Right kidney (tissue), 1 donor: ENCODE measurements around the gene QSOX2.

ENCODE experiments used
- DNase-seq: peaks from one replicate; pipeline ENCODE4 v3.0.0-alpha.2; 2016

QSOX2 gene

DNA sequence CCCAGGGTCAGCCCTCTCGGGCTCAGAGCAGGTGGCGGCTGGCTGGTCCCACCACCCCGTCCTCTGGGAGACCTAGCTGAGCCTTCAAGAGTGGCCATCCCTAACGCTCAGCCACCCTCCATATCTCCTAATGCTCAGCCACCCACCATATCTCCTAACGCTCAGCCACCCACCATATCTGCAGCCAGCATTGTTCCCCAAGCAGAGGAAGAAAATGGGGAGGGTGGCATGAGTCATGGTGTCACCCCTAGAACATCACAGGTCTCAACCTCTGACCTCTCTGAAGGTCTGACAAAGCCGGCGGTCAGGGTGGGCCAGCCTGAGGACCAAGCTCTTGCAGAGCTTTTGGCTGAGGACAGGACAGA lies 55.4 kb downstream of the QSOX2 start:
- no peak for DNase-seq

DNA sequence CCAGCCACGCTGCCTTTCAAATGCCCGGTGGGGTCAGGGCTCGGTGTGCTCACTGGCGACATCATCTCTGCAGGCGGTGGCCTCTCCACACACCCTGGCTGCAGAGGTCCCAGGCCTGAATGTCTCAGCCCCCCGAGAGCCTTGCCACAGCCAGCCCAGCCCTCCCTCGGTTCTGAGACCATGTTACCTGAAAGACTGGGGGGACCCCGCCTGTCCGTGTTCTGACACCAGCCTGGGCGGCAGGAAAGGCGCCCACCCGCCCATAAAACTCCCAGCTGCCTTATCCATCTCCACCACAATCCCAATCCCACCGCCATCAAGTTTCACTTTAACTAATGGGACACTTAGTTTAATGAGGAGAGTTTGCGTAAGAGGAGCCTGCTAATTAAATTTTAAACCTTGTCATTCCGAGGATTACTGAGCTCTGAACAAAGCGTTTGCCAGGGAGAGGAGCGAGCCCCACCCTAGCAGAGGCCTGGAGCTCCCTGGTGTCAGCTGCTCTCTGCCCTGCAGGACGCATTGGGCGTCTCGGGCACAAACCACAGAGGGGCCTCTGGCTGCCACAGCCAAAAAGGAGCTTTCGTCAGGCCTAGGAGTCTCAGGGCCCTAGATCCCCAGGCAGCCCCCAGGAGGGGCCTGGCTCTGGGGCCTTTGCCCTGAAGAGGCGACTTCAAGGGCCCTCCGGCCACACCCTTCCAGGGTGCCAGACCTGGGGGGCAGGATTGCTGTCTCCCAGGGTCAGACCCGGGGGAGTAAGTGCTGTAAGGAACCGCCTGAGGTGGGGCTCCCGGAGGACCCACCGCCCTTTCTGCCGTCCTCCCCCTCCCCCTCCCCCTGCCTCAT lies 56.0 kb downstream of the QSOX2 start:
- DNase-seq, result no peak

DNA sequence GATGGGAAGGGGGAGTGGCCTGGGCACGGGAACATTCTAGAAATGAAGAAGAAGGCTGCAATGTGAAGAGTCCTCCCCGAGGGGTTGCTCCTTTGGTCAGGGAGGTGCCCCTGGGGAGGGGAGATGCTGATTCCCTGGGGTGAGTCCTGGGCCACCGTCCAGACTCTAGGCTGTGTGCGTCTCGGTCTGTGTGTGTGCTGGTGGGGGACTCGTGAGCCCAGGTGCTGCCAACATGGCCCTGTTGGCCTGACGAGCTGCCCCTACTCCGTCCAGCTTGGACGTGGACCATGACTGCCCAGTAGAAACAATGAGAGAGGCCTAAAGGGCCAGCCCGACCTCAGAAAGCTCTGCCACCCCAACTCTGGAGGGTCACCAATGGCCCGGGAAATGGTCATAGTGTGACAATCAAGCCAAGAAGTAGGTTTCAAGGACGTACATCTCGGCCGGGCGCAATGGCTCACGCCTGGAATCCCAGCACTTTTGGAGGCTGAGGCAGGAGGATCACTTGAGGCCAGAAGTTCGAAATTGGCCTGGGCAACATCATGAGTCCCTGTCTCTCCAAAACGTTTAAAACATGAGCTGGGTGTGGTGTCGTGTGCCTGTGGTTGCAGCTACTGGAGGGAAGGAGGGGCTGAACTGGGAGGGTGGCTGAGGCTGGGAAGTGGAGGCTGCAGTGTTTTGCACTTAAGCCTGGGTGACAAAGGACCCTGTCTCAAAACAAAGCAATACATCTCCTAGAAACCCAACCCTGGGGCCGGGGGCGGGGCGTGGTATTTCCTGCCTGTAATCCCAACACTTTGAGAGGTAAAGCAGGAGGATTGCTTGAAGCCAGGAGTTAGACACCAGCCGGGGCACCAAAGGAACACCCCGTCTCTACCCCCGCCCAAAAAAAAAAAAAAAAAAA lies 57.7 kb downstream of the QSOX2 start:
- no peak for DNase-seq

DNA sequence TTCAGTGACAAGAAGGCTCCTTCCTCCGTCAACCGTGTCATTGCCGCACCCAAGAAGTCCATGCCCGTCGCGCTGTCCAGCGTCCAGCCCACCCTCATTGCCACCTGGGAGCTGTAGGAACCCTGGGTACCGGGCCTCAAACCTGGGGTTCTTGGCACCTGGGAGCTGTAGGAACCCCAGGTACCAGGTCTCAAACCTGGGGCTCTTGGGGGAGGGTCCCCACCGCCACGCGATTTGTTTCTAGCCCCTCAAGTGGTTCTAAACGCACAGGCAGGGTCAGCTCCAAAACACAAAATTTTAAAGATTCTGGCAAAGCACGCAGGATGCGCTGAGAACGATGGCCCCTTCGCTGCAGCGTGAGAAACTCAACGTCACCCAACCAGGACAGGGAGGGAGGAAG lies 58.4 kb downstream of the QSOX2 start:
- DNase-seq, result no peak

DNA sequence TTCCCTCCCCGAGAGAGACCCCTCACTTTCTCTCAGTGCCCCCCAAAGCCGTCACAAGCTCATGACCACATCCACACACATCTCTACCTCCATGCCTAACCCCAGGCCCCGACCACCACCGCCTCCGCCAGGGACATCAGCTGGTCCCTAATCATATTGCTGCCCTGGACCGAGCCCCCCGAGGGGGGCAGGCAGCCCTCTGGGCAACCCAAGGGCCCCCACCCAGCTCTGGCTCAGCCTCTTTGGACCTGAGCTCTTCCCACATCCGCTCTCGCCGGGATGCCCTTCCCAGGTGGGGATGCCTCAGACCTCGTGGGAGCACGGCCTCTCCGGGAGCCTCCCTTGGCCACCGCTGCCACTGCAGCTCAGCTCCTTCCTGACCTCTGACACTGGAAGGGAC lies 59.2 kb downstream of the QSOX2 start:
- no peak for DNase-seq

DNA sequence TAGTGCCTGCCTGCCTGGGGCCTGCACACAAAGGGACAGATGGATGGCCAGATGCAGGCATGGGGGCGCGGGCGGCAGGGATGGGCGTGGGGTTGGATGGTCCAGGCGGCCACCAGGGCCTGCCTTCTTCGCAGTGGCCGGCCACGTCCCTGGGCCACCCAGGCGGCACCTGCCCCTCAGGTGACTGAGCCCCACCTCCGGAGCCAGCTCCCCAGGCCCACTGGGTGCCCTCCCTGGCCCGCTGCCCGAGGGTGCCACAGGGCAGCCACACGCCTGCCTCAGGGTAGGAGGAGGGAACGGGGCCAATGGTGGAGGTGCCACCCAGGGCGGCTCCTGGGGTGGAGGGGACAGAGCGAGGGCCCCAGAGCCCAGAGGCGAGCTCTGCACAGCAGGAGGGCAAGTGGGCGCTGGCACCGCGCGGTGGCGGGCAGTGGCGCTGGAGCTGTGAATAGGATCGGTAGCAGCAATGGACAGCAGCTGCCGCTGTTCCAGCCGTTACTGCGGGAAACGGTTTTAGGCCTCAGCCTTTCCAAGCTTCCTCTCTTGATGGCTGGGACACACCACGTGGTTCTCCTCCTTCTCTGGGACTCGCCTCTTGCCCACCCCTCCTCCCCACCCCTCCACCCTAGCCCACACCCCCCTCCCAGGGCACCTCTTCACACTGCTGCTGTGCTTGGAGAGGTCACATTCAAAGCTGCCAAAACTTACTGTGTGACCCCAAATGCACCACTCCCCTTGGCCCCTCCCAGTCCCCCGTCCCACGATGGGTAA lies 59.8 kb downstream of the QSOX2 start:
- no peak for DNase-seq

DNA sequence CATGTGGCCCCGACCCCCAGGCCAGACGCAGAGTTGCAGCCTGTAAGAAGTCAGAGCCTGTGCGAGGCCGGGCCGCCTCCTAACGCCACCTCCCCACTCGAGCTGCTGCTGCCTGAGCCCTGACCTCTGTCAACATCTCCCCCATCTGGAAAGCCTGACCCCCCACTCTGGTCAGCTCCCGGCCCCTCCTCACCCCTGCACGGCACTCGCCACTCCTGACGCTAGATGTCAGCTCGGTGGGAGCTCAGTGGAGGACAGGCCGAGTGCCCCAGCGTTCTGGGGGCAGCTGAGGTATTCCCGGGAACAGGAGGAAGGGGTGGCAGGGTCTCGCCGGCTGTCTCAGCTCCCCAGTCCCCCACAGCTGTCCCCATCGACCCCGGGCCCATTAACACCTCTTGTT lies 60.5 kb downstream of the QSOX2 start:
- no peak for DNase-seq

DNA sequence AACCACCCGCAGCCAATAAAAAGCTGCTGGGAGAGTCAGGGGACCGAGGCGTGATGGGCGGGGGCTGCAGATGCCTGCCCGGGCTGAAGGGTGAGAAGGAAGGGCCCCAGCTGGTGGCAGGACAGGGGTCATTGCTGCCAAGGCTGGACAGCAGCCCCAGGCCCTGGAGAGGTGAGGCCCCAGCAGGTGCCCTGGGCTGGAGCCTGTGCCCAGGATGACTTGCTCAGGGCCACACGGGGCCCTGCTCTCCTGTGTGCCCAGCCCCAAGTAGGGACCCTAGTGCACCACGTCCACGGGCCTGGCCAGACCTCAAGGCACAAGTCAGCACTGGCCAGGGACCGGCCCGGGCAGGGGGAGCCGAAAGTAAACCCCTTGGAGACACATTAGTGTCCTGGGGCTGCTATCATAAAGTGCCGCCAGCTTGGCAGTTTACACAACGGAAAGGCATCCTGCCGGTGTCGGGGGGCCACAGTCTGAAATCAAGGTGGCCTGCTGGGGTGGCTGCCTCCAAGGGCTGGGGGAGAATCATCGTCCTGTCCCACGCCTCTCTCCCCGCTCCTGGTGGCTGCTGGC lies 62.7 kb downstream of the QSOX2 start:
- no peak for DNase-seq

DNA sequence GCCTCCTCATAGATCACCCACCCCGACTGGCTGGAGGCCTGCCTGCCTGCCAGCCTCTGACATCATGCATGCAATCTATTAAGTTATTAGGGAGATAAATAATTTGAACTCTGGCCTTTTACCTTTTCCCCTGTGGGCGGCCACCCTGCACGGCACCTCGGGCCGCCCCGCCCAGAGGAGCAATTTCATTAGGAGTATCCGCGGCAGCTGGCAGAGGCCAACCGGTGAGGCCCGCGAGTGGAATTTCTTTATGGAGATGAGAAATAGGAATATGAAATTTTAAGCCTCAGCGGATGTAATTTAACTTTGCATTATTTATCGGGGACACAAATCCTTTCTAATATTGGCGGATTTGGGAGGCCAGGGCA lies 63.2 kb downstream of the QSOX2 start:
- DNase-seq, result no peak

DNA sequence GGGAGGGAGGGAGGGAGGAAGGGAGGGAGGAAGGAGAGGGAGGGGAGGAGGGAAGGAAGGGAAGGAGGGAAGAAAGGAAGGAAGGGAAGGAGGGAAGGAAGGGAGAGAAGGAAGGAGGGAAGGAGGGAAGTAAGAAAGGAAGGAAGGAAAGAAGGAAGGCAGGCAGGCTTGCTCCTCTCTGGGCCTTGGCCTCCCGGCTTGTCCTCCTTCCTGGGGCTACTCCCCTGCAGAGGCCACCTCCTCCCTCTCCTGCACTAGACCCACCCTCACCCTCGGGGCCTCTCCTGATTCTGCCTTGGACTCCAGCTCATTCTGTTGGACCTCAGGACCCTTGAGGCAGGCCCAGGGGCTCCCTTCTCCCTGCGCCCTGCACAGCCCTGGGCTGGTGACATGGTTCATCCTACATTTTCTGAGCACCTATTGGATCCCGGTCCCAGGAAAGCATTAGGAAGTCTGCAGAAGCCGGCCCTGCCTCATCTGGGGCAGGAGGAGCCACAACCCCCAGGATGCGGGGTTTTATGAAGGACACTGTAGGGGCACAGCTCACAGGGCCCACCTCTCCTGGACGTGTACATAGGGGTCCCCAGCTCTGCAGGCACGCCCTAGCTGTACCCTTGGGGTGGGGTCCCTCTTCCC lies 63.7 kb downstream of the QSOX2 start:
- DNase-seq, result no peak

DNA sequence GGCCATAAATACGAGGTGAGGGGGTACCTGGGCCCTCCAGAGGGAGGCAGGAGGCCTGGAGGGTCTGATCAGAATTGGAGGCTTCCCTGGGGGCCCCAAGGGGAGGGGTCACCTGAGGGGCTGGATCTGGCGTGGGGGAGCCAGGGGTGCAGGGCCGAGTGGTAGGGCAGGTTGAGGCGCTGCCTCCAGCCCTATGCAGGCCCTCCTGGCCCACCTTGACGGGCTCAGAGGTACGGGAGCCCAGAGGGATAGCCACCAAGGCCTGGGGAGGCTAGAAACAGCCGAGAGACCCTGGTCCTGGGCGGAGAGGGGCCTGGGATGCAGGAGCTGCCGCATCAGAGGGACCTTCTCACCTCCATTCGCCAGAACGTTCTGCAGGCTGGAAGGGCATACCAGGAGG lies 65.0 kb downstream of the QSOX2 start:
- no peak for DNase-seq

DNA sequence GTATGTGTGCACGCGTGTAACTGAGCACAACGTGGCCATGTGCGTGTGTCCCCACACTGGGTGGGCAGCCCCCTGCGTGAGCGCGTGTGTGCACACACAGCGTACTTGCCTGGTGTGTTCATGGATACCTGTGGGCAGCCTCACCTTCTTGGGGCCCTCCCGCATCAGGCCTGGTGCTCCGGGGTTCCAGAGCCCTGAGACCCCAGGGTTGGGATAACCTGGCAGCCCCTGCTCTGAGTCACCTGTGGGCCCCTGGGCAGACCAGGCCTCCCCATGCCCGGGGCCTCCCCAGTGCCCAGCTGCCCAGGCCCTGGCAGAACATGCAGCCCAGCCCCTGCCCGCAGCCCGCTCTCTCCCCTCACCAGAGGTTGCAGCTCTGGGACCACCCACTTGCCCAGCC lies 65.9 kb downstream of the QSOX2 start:
- no peak for DNase-seq

DNA sequence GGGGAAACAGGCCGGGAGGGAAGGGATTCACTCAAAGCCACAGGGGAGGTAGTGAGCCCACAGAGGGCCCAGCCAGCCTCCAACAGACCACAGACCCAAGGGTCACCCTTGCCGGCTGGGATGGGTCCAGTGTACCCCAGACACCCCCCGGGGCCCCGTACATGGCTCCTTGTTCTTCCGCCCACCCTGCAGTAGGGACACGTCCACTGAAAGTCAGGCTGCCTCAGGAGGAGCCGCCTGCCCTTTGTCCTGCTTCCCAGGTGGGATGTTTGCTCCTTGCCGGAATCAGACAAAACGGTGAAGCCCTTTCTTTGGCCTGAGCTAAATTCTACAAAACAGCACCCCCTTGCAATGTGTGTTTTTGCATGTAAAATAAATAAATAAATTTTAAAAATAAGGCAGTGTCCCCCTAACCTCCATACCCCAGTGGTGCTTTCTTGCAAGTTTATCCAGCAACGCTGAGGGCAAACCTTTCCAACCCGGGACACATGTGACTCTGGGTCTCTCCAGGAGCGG lies 66.5 kb downstream of the QSOX2 start:
- no peak for DNase-seq

DNA sequence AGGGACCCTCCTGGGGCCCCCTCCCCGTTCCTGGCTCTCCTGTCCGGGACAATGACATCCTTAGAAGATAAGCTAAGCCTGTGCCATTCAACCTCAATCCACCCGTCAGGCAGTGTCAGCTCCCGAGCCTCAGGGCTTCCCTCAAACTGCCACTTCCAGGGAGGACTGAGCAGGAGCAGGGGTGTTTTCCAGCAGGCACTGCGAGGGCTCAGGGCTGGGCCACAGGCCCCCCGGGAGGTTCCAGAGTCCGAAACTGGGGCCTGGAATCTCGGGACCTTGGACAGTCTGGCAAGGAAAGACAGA lies 66.9 kb downstream of the QSOX2 start:
- no peak for DNase-seq

DNA sequence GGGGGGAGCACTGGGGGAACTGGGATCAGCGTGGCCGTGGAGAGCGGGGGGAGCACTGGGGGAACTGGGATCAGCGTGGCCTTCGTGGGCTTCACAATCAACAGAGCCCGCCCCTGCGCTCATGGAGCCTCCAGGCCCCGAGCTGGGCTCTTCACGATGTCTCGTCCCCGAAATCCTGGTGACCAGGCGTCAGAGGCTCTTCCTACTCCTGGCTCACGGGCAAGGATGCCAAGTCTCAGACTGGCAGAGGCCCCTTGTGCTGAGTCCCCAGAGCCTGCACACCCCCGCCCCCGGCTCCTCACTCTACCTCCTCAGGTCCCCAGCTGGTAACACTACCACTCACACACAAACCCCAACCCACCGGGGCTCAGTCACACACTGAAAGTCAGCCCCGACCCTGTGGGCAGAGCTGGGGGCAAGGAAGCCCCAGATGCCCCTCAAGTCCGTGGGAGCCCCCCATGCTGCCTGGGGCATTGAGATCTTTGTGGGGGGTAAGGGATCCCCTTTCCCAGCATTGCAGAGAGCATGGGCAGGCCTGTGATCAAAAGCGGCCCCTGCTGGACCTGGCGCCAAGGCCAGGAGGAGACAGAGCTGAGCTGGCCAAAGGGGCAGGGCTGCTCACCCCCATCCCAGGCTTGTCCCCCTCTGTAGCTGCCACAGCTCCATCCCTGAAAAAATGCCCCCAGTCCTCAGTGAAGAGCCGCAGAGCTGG lies 67.4 kb downstream of the QSOX2 start:
- no peak for DNase-seq

DNA sequence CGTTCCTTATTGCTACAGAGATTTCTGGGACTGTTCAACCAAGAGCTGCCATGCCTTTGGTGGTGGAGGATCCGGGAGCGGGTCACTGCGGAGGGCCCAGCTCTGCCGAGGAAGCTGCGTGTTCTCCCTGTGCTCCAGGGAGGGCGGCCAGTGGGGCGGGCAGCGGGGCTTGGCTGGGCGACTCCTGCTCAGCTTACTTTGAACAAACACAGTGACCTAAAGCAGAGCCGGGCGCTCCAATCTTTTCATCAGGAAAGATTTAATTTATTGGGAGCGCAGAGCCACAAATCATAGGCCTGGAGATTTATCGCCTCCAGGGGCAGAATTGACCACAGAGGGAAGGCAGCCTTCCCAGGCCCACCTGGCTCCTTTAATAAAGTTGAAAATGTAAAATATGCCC lies 68.4 kb downstream of the QSOX2 start:
- no peak for DNase-seq

DNA sequence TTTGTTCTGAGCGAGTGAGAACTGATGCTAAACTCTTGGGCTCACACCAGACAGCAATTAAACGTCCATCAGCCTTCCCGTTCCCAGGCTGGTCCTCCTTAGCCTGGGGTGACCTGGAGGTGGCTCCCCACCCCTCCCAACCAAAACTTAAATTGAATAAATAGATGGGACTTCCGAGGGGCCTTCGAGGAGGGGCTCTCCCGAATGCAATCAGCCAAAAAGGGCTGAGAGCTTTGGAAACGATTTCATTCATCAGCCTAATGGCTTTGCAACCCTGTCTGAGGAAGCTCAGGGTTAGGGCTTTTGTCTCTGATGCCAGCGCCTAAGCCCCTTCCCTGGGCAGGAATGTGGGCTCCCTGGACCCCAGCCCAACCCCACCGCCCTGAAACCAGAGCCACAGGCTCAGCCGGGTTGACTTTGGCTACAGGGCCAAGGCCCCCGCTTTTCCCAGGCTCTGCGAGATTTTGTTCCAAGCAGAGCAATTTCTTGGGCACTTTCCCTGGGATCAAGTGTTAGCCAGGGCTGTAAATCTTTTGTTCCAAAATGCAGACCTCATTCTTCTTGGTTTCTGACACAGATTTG lies 69.9 kb downstream of the QSOX2 start:
- no peak for DNase-seq

DNA sequence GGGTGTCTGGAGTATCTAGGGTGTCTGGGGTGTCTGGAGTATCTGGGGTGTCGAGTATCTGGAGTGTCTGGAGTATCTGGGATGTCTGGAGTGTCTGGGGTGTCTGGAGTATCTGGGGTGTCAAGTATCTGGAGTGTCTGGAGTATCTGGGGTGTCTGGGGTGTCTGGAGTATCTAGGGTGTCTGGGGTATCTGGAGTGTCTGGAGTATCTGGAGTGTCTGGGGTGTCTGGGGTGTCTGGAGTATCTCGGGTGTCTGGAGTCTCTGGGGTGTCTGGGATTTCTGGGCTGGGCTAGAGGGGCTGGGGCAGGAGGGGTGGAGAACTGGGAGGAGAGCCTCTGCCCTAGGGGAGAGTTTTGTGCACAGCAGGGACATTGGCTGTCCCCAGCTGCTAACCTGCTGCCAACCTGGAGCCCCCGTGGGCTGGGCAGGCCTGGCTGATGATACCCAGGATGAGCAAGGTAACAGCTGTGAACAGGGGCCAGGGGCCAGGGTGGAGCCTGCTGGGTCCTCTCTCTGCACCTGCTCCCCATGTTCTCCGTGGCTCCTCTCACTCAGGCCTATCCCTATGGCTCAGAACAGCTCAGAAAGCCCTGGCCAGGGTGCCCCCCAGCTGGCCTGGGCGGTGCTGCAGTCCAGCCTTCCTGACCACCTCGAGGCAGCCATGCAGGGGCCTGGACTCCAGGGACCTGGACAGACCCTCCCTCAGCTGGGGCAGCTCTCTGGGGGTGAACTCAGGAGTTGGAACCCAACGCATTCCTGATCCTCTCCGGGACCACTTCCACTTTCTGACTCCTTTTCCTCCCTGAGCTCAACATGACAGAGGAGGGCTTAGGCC lies 70.6 kb downstream of the QSOX2 start:
- DNase-seq, result no peak

DNA sequence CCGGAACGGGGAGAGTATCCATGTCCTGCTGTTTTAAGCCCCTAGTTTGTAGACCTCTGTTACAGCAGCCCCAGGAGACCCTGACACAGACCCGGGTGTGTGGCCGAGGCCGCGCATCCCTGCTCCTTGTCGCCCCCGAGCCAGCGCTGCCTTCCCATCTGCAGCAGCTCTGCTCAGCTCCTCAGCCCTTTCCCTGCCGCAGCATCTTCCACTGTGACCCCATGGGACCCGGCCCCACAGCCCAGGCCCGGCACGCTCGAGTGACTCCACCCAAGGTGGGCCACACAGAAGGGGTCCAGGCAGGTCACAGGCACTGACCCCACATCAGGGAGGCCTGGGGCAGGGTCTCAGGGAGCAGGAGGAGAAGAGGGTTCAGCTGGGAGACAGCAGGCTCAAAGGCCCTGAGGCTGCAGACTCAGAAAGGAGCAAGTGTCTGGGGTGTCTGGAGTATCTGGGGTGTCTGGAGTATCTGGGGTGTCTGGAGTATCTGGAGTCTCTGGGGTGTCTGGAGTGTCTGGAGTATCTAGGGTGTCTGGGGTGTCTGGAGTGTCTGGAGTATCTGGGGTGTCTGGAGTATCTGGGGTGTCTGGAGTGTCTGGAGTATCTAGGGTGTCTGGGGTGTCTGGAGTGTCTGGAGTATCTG lies 71.8 kb downstream of the QSOX2 start:
- DNase-seq, result no peak
